Measurements from ENCODE around the gene HEXIM2.

HEXIM2 gene

GRCh38 chr17:45117334-45117733 is 44.3 kb upstream of the HEXIM2 start:
- no peaks in the 10 kb centered on the region for H3K9me3 ChIP-seq (ENCODE audit: control insufficient read depth, low read length)
- no peaks in the 10 kb centered on the region for H3K27me3 ChIP-seq (ENCODE audit: control insufficient read depth in 1 of 2, insufficient read depth in 1 of 2, low read length in 2 of 2)
- DNase-seq: no peak
- H4K91ac ChIP-seq (ENCODE audit: low read length): no peak overlapping the region
- no peak overlapping the region for H2BK120ac ChIP-seq (ENCODE audit: low read depth, low read length)
- H2BK5ac ChIP-seq (ENCODE audit: low read depth, low read length, poor library complexity, severe bottlenecking): no peak overlapping the region
- no peak overlapping the region for H3K27ac ChIP-seq (ENCODE audit: low read length, poor library complexity, severe bottlenecking)
- H3K79me1 ChIP-seq (replicated peaks; ENCODE audit: low read length, poor library complexity, severe bottlenecking): peaks cover 43% of the 10 kb centered on the region
- H2AFZ ChIP-seq (ENCODE audit: low read depth, low read length): no peak overlapping the region
- H3K4me3 ChIP-seq (ENCODE audit: insufficient read depth in 1 of 2, low read depth in 1 of 2, low read length in 2 of 2): no peak overlapping the region
- H2BK12ac ChIP-seq (ENCODE audit: low read length in 2 of 2): no peak overlapping the region
- H3K14ac ChIP-seq (ENCODE audit: low read length in 2 of 2): no peak overlapping the region
- H3K18ac ChIP-seq (ENCODE audit: low read depth in 1 of 2, low read length in 2 of 2): no peak overlapping the region
- no peak overlapping the region for H3K9ac ChIP-seq (ENCODE audit: low read length)
- no peak overlapping the region for H2AK5ac ChIP-seq (ENCODE audit: low read length, severe bottlenecking)
- peaks cover 51 to 79% of the 10 kb centered on the region in 2 experiments for H3K36me3 ChIP-seq (ENCODE audit: control insufficient read depth in 1 of 2, insufficient read depth in 2 of 2, low read depth in 1 of 2, low read length in 2 of 2)
- H3K4ac ChIP-seq (ENCODE audit: low read depth in 1 of 2, low read length in 2 of 2): no peak overlapping the region
- H2BK15ac ChIP-seq (ENCODE audit: low read depth, poor library complexity, severe bottlenecking): no peak overlapping the region
- H3K4me2 ChIP-seq (ENCODE audit: low read length, poor library complexity, severe bottlenecking): no peak overlapping the region
- peaks cover 32% of the 10 kb centered on the region for H3K4me1 ChIP-seq (ENCODE audit: control insufficient read depth, insufficient read depth, low read depth, low read length)
- 95% methylated on average over 4 of the region's 4 CpGs for WGBS
- no peak overlapping the region for H3K23ac ChIP-seq (ENCODE audit: low read length in 2 of 2)
- no peak overlapping the region for H4K8ac ChIP-seq (ENCODE audit: low read length)

GRCh38 chr17:45117848-45118646 is 43.6 kb upstream of the HEXIM2 start:
- Histone ChIP-seq H3K79me1 (replicated peaks; ENCODE audit: low read length, poor library complexity, severe bottlenecking) (peaks cover 39% of the 10 kb centered on the region), H3K36me3 (ENCODE audit: control insufficient read depth in 1 of 2, insufficient read depth in 2 of 2, low read depth in 1 of 2, low read length in 2 of 2) (peaks cover 44 to 72% of the 10 kb centered on the region in 2 experiments), H3K9me3 (ENCODE audit: control insufficient read depth, low read length) (no peaks in the 10 kb centered on the region), H2AK5ac (ENCODE audit: low read length, severe bottlenecking) (no peak overlapping the region), H3K4me2 (ENCODE audit: low read length, poor library complexity, severe bottlenecking) (no peak overlapping the region), H3K4me3 (ENCODE audit: insufficient read depth in 1 of 2, low read depth in 1 of 2, low read length in 2 of 2) (no peak overlapping the region), H2BK120ac (ENCODE audit: low read depth, low read length) (no peak overlapping the region), H3K4me1 (ENCODE audit: control insufficient read depth, insufficient read depth, low read depth, low read length) (peaks cover 28% of the 10 kb centered on the region), H3K14ac (ENCODE audit: low read length in 2 of 2) (no peak overlapping the region), H2BK15ac (ENCODE audit: low read depth, poor library complexity, severe bottlenecking) (no peak overlapping the region), H2AFZ (ENCODE audit: low read depth, low read length) (no peak overlapping the region), H4K8ac (ENCODE audit: low read length) (no peak overlapping the region), H3K27ac (ENCODE audit: low read length, poor library complexity, severe bottlenecking) (no peak overlapping the region), H4K91ac (ENCODE audit: low read length) (no peak overlapping the region), H3K27me3 (ENCODE audit: control insufficient read depth in 1 of 2, insufficient read depth in 1 of 2, low read length in 2 of 2) (no peaks in the 10 kb centered on the region), H3K9ac (ENCODE audit: low read length) (no peak overlapping the region), H3K18ac (ENCODE audit: low read depth in 1 of 2, low read length in 2 of 2) (no peak overlapping the region), H2BK5ac (ENCODE audit: low read depth, low read length, poor library complexity, severe bottlenecking) (no peak overlapping the region), H3K23ac (ENCODE audit: low read length in 2 of 2) (peak overlapping the region in 1 of 2 experiments; percentile 9), H3K4ac (ENCODE audit: low read depth in 1 of 2, low read length in 2 of 2) (no peak overlapping the region), H2BK12ac (ENCODE audit: low read length in 2 of 2) (no peak overlapping the region)
- no peak for DNase-seq
- WGBS: 96% methylated on average over 19 of the region's 20 CpGs

- Histone ChIP-seq H4K91ac (ENCODE audit: low read length) (no peak overlapping the region), H3K9ac (ENCODE audit: low read length) (no peak overlapping the region)
Measured at GRCh38 chr17:45118691-45119090, 43.0 kb upstream of the HEXIM2 start.

GRCh38 chr17:45119964-45120363 is 41.7 kb upstream of the HEXIM2 start:
- no peak overlapping the region for H3K23ac ChIP-seq (ENCODE audit: low read length in 2 of 2)
- H3K27ac ChIP-seq (ENCODE audit: low read length, poor library complexity, severe bottlenecking): no peak overlapping the region
- no peak overlapping the region for H4K91ac ChIP-seq (ENCODE audit: low read length)
- H4K8ac ChIP-seq (ENCODE audit: low read length): no peak overlapping the region
- H2BK12ac ChIP-seq (ENCODE audit: low read length in 2 of 2): no peak overlapping the region
- H3K18ac ChIP-seq (ENCODE audit: low read depth in 1 of 2, low read length in 2 of 2): no peak overlapping the region
- H3K4me2 ChIP-seq (ENCODE audit: low read length, poor library complexity, severe bottlenecking): no peak overlapping the region
- H2AK5ac ChIP-seq (ENCODE audit: low read length, severe bottlenecking): no peak overlapping the region
- H3K9ac ChIP-seq (ENCODE audit: low read length): no peak overlapping the region
- no peak overlapping the region for H2BK15ac ChIP-seq (ENCODE audit: low read depth, poor library complexity, severe bottlenecking)
- no peak overlapping the region for H3K14ac ChIP-seq (ENCODE audit: low read length in 2 of 2)
- no peaks in the 10 kb centered on the region for H3K9me3 ChIP-seq (ENCODE audit: control insufficient read depth, low read length)
- DNase-seq: no peak
- no peak overlapping the region for H2BK5ac ChIP-seq (ENCODE audit: low read depth, low read length, poor library complexity, severe bottlenecking)
- H2AFZ ChIP-seq (ENCODE audit: low read depth, low read length): no peak overlapping the region
- peaks cover 33 to 56% of the 10 kb centered on the region in 2 experiments for H3K36me3 ChIP-seq (ENCODE audit: control insufficient read depth in 1 of 2, insufficient read depth in 2 of 2, low read depth in 1 of 2, low read length in 2 of 2)
- H3K4me3 ChIP-seq (ENCODE audit: insufficient read depth in 1 of 2, low read depth in 1 of 2, low read length in 2 of 2): peak overlapping the region in 1 of 2 experiments; percentile 69
- 92% methylated on average over 8 of the region's 8 CpGs for WGBS
- H3K27me3 ChIP-seq (ENCODE audit: control insufficient read depth in 1 of 2, insufficient read depth in 1 of 2, low read length in 2 of 2): no peaks in the 10 kb centered on the region
- peaks cover 32% of the 10 kb centered on the region for H3K4me1 ChIP-seq (ENCODE audit: control insufficient read depth, insufficient read depth, low read depth, low read length)
- H3K79me1 ChIP-seq (replicated peaks; ENCODE audit: low read length, poor library complexity, severe bottlenecking): peaks cover 39% of the 10 kb centered on the region
- H2BK120ac ChIP-seq (ENCODE audit: low read depth, low read length): no peak overlapping the region
- H3K4ac ChIP-seq (ENCODE audit: low read depth in 1 of 2, low read length in 2 of 2): no peak overlapping the region

More at GRCh38 chr17:45118691-45119090, 43.0 kb upstream of the HEXIM2 start:
- Histone ChIP-seq H2BK5ac (ENCODE audit: low read depth, low read length, poor library complexity, severe bottlenecking) (no peak overlapping the region), H3K4me3 (ENCODE audit: insufficient read depth in 1 of 2, low read depth in 1 of 2, low read length in 2 of 2) (no peak overlapping the region), H3K4me2 (ENCODE audit: low read length, poor library complexity, severe bottlenecking) (no peak overlapping the region), H3K4me1 (ENCODE audit: control insufficient read depth, insufficient read depth, low read depth, low read length) (peaks cover 28% of the 10 kb centered on the region), H2BK15ac (ENCODE audit: low read depth, poor library complexity, severe bottlenecking) (no peak overlapping the region), H3K27ac (ENCODE audit: low read length, poor library complexity, severe bottlenecking) (no peak overlapping the region), H3K4ac (ENCODE audit: low read depth in 1 of 2, low read length in 2 of 2) (no peak overlapping the region), H3K14ac (ENCODE audit: low read length in 2 of 2) (no peak overlapping the region), H3K36me3 (ENCODE audit: control insufficient read depth in 1 of 2, insufficient read depth in 2 of 2, low read depth in 1 of 2, low read length in 2 of 2) (peaks cover 38 to 65% of the 10 kb centered on the region in 2 experiments), H2BK120ac (ENCODE audit: low read depth, low read length) (no peak overlapping the region), H2AFZ (ENCODE audit: low read depth, low read length) (no peak overlapping the region), H4K8ac (ENCODE audit: low read length) (no peak overlapping the region), H3K23ac (ENCODE audit: low read length in 2 of 2) (peak overlapping the region in 1 of 2 experiments; percentile 9), H3K79me1 (replicated peaks; ENCODE audit: low read length, poor library complexity, severe bottlenecking) (peaks cover 38% of the 10 kb centered on the region), H2BK12ac (ENCODE audit: low read length in 2 of 2) (no peak overlapping the region), H3K9me3 (ENCODE audit: control insufficient read depth, low read length) (no peaks in the 10 kb centered on the region), H3K18ac (ENCODE audit: low read depth in 1 of 2, low read length in 2 of 2) (no peak overlapping the region), H2AK5ac (ENCODE audit: low read length, severe bottlenecking) (no peak overlapping the region), H3K27me3 (ENCODE audit: control insufficient read depth in 1 of 2, insufficient read depth in 1 of 2, low read length in 2 of 2) (no peaks in the 10 kb centered on the region)
- WGBS: 95% methylated on average over 23 of the region's 23 CpGs
- no peak for DNase-seq
